Psoas muscle (tissue), 8 donors: ENCODE results near the gene RFWD3. TPM values are rescaled to one million over a fixed set of nuclear protein-coding genes. Genes with fewer than 3 reads are reported as not detected.

Experiments
- ATAC-seq, 4 donors: fragments of 200-7000 bp; cut with Tn5 transposase; one replicate each; pipeline ENCODE4 v1.9.1; 2020; ENCODE audit warnings: moderate library complexity in 3 of 4, mild to moderate bottlenecking in 2 of 4
- DNase-seq, 2 donors: peaks; one replicate each; pipeline ENCODE4 v3.0.0-alpha.2; 2020
- H3K27ac ChIP-seq: fragments of 200-600 bp; one replicate; pipeline ENCODE4 v1.8.0; 2022
- H3K27me3 ChIP-seq, 3 donors: fragments of 200-600 bp in 1 of 3; one replicate each; pipeline versions ENCODE4 v1.6.1 to v1.8.0; 2013 to 2022; ENCODE audit warnings: low read length in 2 of 3, mild to moderate bottlenecking in 2 of 3, moderate library complexity in 1 of 3; ENCODE audit not compliant: insufficient read depth in 3 of 3
- H3K36me3 ChIP-seq, 2 donors: fragments of 200-600 bp in 1 of 2; one replicate each; pipeline versions ENCODE4 v1.6.1 to v1.8.0; 2013 to 2022; ENCODE audit warnings: low read depth in 1 of 2, mild to moderate bottlenecking in 1 of 2, moderate library complexity in 1 of 2; ENCODE audit not compliant: insufficient read depth in 1 of 2
- H3K4me1 ChIP-seq: fragments of 200-600 bp; one replicate; pipeline ENCODE4 v1.8.0; 2022
- H3K4me3 ChIP-seq: fragments of 200-600 bp; one replicate; pipeline ENCODE4 v1.8.0; 2022; ENCODE audit warnings: mild to moderate bottlenecking
- H3K9me3 ChIP-seq: fragments of 200-600 bp; one replicate; pipeline ENCODE4 v1.8.0; 2022
- WGBS, 3 donors: extraction: QIAGEN DNeasy Blood & Tissue Kit; methylation state at CpG; one replicate each; pipeline versions ENCODE4 v1.1.6 to v1.1.7; 2013; 5-methylcytosine and 5-hydroxymethylcytosine counted together
- intact Hi-C, 2 donors: fragments of 100-400 bp; cut with DNase I; formaldehyde crosslinking; loops; one replicate each; pipeline versions ENCODE4 v1.11.0 to v1.14.2; 2022
- polyA plus RNA-seq, 3 donors: library from polyadenylated mRNA; stranded (reverse); fragments of 200-250 nt; gene quantifications; one replicate each; pipeline ENCODE4 v1.2.3, GENCODE V29; 2013
- total RNA-seq, 4 donors: library from RNA; stranded (reverse); fragmentation: NEBNext Ultra II Directional in 2 of 4; extraction: Animal tissue kit (Norgen Biotek cat#: 25700) in 2 of 4; gene quantifications; one replicate each; pipeline versions ENCODE4 v1.2.1 to v1.2.4, GENCODE V29; 2021 to 2023
- TF ChIP-seq, protein P1 (sequence below): fragments of 200-600 bp; IDR thresholded peaks from one replicate; pipeline ENCODE4 v1.8.0; 2022; ENCODE audit warnings: antibody characterized with exemption
- donor health status: healthy with polysubstance abuse.
- donor health status: DM: no; HTN: no; CAD: no; lungs with moderate emphysema.
- donor health status: Bipolar disorder and iron deficiency.
- donor health status: healthy.
- donor health status: DM: yes; HTN: yes; CAD: no.
- donor health status: DM: no; HTN: no; CAD: no.
- donor health status: DM: no; HTN: no; CAD: no.
- donor health status: DM: yes; HTN: yes; CAD: no.

Gene RFWD3
- total and polyA plus RNA-seq, 7 donors, result 2.6 to 8.2 (median 4.0) TPM

DNA sequence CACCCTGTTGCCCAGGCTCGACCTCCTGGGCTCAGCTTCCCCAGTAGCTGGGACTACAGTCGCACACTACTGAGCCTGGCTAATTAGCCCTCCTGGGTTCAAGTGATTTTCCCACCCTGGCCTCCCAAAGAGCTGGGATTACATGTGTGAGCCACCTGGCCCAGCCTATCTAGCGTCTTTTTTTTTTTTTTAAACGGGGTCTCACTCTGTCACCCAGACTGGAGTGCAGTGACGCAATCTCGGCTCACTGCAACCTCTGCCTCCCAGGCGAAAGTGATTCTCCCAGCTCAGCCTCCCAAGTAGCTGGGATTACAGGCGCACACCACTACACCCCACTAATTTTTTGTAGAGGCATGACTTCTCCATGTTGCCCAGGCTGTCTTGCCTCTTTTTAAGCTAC, 93.1 kb downstream of the RFWD3 start:
- intact Hi-C loops, result no loop called here
- no peak overlapping the region for H3K27ac ChIP-seq
- no peaks in the 10 kb centered on the region for H3K9me3 ChIP-seq
- H3K36me3 ChIP-seq, result no peaks in the 10 kb centered on the region
- no peak for ATAC-seq
- H3K27me3 ChIP-seq, result no peaks in the 10 kb centered on the region
- 81 to 86% (median 83%) methylated on average over 8 of the region's 8 CpGs for WGBS, 3 donors
- DNase-seq, result no peak
- no peak overlapping the region for H3K4me3 ChIP-seq
- TF ChIP-seq, protein P1, sequence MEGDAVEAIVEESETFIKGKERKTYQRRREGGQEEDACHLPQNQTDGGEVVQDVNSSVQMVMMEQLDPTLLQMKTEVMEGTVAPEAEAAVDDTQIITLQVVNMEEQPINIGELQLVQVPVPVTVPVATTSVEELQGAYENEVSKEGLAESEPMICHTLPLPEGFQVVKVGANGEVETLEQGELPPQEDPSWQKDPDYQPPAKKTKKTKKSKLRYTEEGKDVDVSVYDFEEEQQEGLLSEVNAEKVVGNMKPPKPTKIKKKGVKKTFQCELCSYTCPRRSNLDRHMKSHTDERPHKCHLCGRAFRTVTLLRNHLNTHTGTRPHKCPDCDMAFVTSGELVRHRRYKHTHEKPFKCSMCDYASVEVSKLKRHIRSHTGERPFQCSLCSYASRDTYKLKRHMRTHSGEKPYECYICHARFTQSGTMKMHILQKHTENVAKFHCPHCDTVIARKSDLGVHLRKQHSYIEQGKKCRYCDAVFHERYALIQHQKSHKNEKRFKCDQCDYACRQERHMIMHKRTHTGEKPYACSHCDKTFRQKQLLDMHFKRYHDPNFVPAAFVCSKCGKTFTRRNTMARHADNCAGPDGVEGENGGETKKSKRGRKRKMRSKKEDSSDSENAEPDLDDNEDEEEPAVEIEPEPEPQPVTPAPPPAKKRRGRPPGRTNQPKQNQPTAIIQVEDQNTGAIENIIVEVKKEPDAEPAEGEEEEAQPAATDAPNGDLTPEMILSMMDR, result no peak
- H3K4me1 ChIP-seq, result peaks cover 53% of the 10 kb centered on the region

Other genes with a start within 250 kb of the RFWD3 start
- gene CLEC18B, start 245.4 kb downstream of the RFWD3 start, total RNA-seq, result 1 to 10 TPM in 1 of 4 donors, under 1 TPM in 2, not detected in 1; 0.40 to 1.1 (median 0.41) TPM
- gene CLEC18B, start 245.4 kb downstream of the RFWD3 start, polyA plus RNA-seq, result under 1 TPM in 2 of 3 donors, not detected in 1; 0.16 to 0.36 TPM
- gene GLG1, start 59.8 kb downstream of the RFWD3 start, total RNA-seq, result 100 to 1,000 TPM in 1 of 4 donors, 10 to 100 TPM in 3; 60.1 to 107 (median 76.5) TPM
- gene GLG1, start 59.8 kb downstream of the RFWD3 start, polyA plus RNA-seq, result 10 to 100 TPM; 19.7 to 57.6 (median 24.6) TPM
- gene MLKL, start 34.0 kb upstream of the RFWD3 start, total RNA-seq, result 1 to 10 TPM; 1.9 to 2.8 (median 2.2) TPM
- gene MLKL, start 34.0 kb upstream of the RFWD3 start, polyA plus RNA-seq, result 1 to 10 TPM in 2 of 3 donors, under 1 TPM in 1; 0.56 to 3.4 (median 1.4) TPM
- gene FA2H, start 107.9 kb upstream of the RFWD3 start, total RNA-seq, result not detected
- gene FA2H, start 107.9 kb upstream of the RFWD3 start, polyA plus RNA-seq, result under 1 TPM; 0.06 to 0.10 (median 0.07) TPM